Stimulated activated CD4-positive, alpha-beta T cell treated with anti-CD3 and anti-CD28 coated beads, Interleukin-4, amount 100 ng/mL, for 24 hours (primary cell): Measurements from ENCODE around the gene NRDC.
"Not testable (repeated sequence)": the region's sequence is repeated elsewhere in the genome, so short reads cannot be mapped to it uniquely, and the experiment has no call there.

ENCODE experiments used
- DNase-seq: peaks from one replicate; pipeline ENCODE4 v3.0.0-alpha.2; 2020

NRDC gene

DNA sequence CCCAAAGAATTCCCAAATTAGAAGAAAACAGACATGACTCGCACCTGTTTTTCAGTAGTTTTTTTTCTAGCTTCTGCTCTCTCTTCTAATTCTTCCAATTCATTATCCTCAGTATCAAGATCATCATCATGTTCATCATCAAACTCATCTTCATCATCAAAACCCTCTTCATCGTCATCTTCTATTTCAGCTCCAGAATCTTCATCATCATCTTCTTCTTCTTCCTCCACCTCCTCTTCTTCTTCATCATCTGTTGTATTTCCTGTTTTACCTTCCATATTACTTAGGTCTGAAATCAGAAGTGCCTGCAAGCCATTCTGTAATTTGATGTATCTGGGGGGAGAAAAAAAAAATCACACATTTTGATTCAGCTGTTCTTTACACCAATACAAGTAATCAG is 38.3 kb downstream of the NRDC start:
- DNase-seq = no peak

GRCh38 chr1:51839094-51839493 is 39.4 kb downstream of the NRDC start:
- no peak for DNase-seq

GRCh38 chr1:51837243-51837642 is 41.3 kb downstream of the NRDC start:
- no peak for DNase-seq

DNA sequence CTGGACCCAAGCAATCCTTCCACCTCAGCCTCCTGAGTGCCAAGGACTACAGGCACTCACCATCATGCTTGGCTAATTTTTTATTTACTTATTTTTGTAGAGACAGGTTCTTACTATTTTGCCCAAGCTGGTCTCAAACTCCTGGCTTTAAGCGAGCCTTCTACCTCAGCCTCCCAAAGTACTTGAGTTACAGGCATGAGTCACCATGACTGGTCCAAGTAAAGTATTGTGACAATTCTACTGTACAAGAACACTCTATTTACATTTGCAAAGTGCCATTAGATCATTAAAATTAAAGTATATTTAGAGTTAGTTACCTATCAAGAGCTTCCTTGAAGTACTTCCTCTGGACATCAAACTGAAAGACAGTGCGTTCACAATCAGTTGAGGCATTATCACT is 44.8 kb downstream of the NRDC start:
- DNase-seq = no peak

GRCh38 chr1:51829058-51829457 is 49.5 kb downstream of the NRDC start:
- no peak for DNase-seq

GRCh38 chr1:51819810-51820209 is 58.7 kb downstream of the NRDC start:
- no peak for DNase-seq

GRCh38 chr1:51819021-51819420 is 59.5 kb downstream of the NRDC start:
- not testable (repeated sequence) for DNase-seq

GRCh38 chr1:51818487-51818886 is 60.0 kb downstream of the NRDC start:
- DNase-seq = no peak

GRCh38 chr1:51814513-51814912 is 64.0 kb downstream of the NRDC start:
- DNase-seq = no peak

DNA sequence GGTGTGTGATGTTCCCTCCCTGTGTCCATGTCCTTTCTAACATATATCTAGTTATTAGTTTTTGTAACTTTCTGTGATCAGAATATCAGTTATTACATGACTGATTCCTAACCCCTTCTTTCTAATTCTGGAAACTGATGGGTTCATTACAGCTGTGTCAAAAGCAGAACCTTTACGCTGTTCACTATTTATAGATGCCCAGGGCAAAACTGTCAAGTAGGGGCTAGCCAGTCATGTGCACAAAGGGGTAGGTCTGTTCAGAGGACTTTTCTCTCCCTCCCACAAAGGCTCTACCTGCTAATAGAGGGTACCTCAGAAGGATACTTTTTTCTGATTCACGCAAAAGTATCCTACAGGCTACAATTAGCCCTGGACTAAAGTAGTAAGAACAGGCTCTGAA is 79.2 kb downstream of the NRDC start:
- DNase-seq = no peak

DNA sequence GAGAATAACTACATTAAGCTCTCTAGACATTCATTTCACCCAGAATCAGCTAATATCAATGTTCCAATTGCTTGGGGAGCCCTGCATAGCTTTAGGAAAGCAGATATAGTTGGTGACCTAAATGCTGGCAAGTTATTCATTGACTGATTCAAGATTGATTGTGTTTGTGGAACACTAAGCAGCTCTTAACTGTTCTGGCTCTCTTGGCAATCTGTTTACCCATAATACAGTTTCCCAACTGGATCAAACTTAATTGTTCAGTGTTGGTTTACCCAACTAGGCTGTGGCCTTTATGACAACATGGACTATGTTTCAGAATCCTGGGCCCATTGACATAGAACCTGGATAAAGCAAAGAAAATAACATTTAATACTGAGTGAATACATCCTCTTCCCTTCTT is 83.7 kb downstream of the NRDC start:
- DNase-seq = no peak

GRCh38 chr1:51794260-51794659 is 84.3 kb downstream of the NRDC start:
- DNase-seq = no peak

- no peak for DNase-seq
Observed at GRCh38 chr1:51792864-51793263, 85.7 kb downstream of the NRDC start.

DNA sequence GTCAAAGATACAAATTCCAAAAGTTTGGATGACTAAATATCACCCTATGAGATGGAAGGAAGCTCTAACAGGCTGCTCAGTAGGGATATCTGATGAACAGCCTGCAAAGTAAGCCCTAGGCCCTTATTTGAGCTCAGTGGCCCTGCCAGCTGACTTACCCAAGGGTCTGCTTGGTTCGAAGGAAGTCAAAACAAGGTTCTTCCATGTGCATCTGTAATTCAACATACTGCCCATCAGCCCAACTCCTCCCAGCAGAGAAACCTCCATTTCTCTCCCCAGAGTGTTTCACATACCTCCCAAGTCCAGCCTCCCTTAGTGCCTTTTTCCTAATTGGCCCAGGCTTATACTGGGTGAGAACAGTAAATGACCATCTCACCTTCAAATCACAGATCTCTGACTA is 86.6 kb downstream of the NRDC start:
- DNase-seq = no peak

DNA sequence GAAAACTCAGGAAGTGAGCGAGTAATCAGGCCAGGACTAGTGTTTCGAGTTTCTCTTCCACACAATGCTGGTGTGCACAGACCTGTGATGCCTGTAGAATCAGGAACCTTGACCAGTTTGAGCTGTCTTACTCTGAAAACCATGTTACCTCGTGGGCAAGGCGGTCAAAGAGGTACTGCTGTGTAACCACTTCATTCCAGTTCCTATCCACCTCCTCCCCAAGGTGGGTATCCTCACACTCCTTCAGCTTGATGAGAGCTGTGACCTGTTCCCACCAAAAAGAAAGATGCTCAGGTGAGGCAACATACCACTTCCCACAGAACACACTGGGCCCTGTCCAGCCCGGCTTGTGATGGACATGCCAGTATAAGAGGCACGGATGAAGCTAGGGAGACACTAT is 88.1 kb downstream of the NRDC start:
- no peak for DNase-seq

- DNase-seq = no peak
Observed at GRCh38 chr1:51789342-51789741, 89.2 kb downstream of the NRDC start.

GRCh38 chr1:51788938-51789337 is 89.6 kb downstream of the NRDC start:
- no peak for DNase-seq

- no peak for DNase-seq
Observed at GRCh38 chr1:51784997-51785421, 93.5 kb downstream of the NRDC start.

GRCh38 chr1:51780927-51781326 is 97.6 kb downstream of the NRDC start:
- DNase-seq = no peak

- DNase-seq = no peak
Observed at GRCh38 chr1:51776408-51776807, 102.1 kb downstream of the NRDC start.

- DNase-seq = peak; percentile 8
Observed at GRCh38 chr1:51768971-51769588, 109.4 kb downstream of the NRDC start.

GRCh38 chr1:51761351-51761750 is 117.2 kb downstream of the NRDC start:
- no peak for DNase-seq

- no peak for DNase-seq
Observed at GRCh38 chr1:51760872-51761271, 117.7 kb downstream of the NRDC start.

DNA sequence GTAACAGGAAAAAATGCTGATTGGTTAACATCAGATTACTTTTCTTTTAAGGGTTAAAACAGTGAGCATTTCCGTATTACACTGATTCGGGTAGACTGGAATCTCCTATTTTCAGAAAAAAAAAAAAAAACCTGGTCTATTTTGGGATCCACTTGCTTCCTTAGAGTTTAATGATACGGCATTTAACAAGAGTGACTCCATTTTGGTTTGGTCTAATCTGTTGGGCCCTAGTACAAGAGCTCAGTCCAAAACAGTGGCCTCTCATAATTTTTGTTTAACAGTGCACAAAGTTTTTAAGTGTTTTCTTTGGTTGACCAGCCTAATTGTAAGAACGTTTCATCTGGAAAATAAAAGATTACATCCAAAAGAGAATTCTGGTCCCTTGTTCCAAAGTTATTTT is 120.2 kb downstream of the NRDC start:
- no peak for DNase-seq

DNA sequence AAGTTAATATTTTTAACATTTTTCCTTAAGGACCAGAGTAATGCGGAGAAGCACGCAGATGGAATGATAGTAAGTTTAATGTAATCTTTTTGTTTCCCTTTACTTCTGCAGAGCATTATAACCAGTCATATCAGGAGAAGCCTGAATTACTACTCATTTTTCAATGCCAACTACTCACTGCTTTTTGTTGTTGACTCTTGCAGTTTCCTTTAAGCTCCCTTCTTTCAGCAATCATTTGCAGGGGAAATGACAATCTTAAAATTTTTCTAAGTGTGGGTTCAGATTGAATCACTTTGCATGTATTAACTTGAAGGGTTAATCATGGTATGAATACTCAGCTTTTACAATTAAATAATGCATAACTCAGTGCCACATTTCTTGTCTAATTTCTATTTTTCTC is 122.2 kb downstream of the NRDC start:
- DNase-seq = no peak

- no peak for DNase-seq
Observed at GRCh38 chr1:51755437-51755836, 123.1 kb downstream of the NRDC start.
